22Rv1 (cell line): ENCODE measurements around the gene TUBB6.

ENCODE experiments used
- H3K27ac ChIP-seq: fragments of 450-650 bp; 2 replicates; pipeline ENCODE4 v1.5.1; 2017
- CTCF ChIP-seq: fragments of 450-650 bp; IDR thresholded peaks from 2 replicates; pipeline ENCODE4 v1.5.1; 2017; ENCODE audit warnings: mild to moderate bottlenecking
- ZFX ChIP-seq: fragments of 450-650 bp; IDR thresholded peaks from 2 replicates; pipeline ENCODE4 v1.6.1; 2017; ENCODE audit warnings: antibody characterized with exemption, borderline replicate concordance

TUBB6 gene

GRCh38 chr18:12276736-12277554 lies 31.1 kb upstream of the TUBB6 start:
- no peak overlapping the region for H3K27ac ChIP-seq

GRCh38 chr18:12278215-12278671 lies 29.8 kb upstream of the TUBB6 start:
- no peak overlapping the region for H3K27ac ChIP-seq
- TF ChIP-seq CTCF, result peak; percentile 34
- TF ChIP-seq ZFX, result no peak

More at GRCh38 chr18:12276736-12277554, 31.1 kb upstream of the TUBB6 start:
- no peak for TF ChIP-seq ZFX
- TF ChIP-seq CTCF, result no peak

- no peak for TF ChIP-seq ZFX
- no peak for TF ChIP-seq CTCF
- no peak overlapping the region for H3K27ac ChIP-seq
These were observed 29.0 kb upstream of the TUBB6 start for GRCh38 chr18:12278741-12279682.

GRCh38 chr18:12279781-12280531 lies 28.1 kb upstream of the TUBB6 start:
- H3K27ac ChIP-seq, result no peak overlapping the region
- no peak for TF ChIP-seq CTCF
- no peak for TF ChIP-seq ZFX

- TF ChIP-seq CTCF, result no peak
- TF ChIP-seq ZFX, result no peak
- H3K27ac ChIP-seq, result no peak overlapping the region
These were observed 26.2 kb upstream of the TUBB6 start for GRCh38 chr18:12281861-12282260.

GRCh38 chr18:12282442-12283039 lies 25.5 kb upstream of the TUBB6 start:
- TF ChIP-seq ZFX, result no peak
- H3K27ac ChIP-seq, result no peak overlapping the region

GRCh38 chr18:12283256-12283655 lies 24.8 kb upstream of the TUBB6 start:
- no peak for TF ChIP-seq ZFX
- peak; percentile 20; the same call in 1 of the 2 replicates for TF ChIP-seq CTCF
- no peak overlapping the region for H3K27ac ChIP-seq
